RWPE2 (cell line): ENCODE measurements around the gene UBL7.

Source experiments
- ATAC-seq: fragments of 200-7000 bp; cut with Tn5 transposase; 3 replicates; pipeline ENCODE4 v1.9.1; 2021; ENCODE audit warnings: low read depth
- DNase-seq: peaks from one replicate; pipeline ENCODE4 v3.0.0-alpha.2; 2020; ENCODE audit warnings: low spot score
- H3K27ac ChIP-seq: fragments of 450-650 bp; 2 replicates; pipeline ENCODE4 v1.5.1; 2017; ENCODE audit warnings: mild to moderate bottlenecking; ENCODE audit not compliant: poor library complexity, severe bottlenecking
- H3K27me3 ChIP-seq: fragments of 250-450 bp; sonication (Bioruptor Pico); 2 replicates; pipeline ENCODE4 v1.5.1; 2021; ENCODE audit warnings: mild to moderate bottlenecking, moderate library complexity; ENCODE audit not compliant: insufficient read depth, poor library complexity, severe bottlenecking
- H3K36me3 ChIP-seq: fragments of 250-450 bp; sonication (Bioruptor Pico); 2 replicates; pipeline ENCODE4 v1.5.1; 2020; ENCODE audit warnings: low read depth, mild to moderate bottlenecking, moderate library complexity
- H3K4me1 ChIP-seq: fragments of 250-450 bp; sonication (Bioruptor Pico); 2 replicates; pipeline ENCODE4 v1.5.1; 2021; ENCODE audit warnings: mild to moderate bottlenecking, moderate library complexity; ENCODE audit not compliant: insufficient read depth, poor library complexity, severe bottlenecking
- H3K4me3 ChIP-seq: fragments of 250-450 bp; sonication (Bioruptor Pico); 2 replicates; pipeline ENCODE4 v1.5.1; 2021; ENCODE audit warnings: mild to moderate bottlenecking, moderate library complexity; ENCODE audit not compliant: severe bottlenecking
- H3K9me3 ChIP-seq: fragments of 250-450 bp; sonication (Bioruptor Pico); 2 replicates; pipeline ENCODE4 v1.5.1; 2021; ENCODE audit warnings: mild to moderate bottlenecking, moderate library complexity; ENCODE audit not compliant: severe bottlenecking
- CTCF ChIP-seq: fragments of 450-650 bp; IDR thresholded peaks from one replicate; pipeline ENCODE4 v1.5.1; 2017; ENCODE audit warnings: mild to moderate bottlenecking, moderate library complexity; ENCODE audit not compliant: poor library complexity, severe bottlenecking

UBL7 gene

GRCh38 chr15:74504418-74504817 is 43.5 kb upstream of the UBL7 start:
- Histone ChIP-seq H3K27me3 (no peaks in the 10 kb centered on the region), H3K4me3 (no peak overlapping the region), H3K9me3 (no peaks in the 10 kb centered on the region), H3K4me1 (no peaks in the 10 kb centered on the region), H3K36me3 (no peaks in the 10 kb centered on the region), H3K27ac (no peak overlapping the region)
- no peak for ATAC-seq
- no peak for TF ChIP-seq CTCF
- no peak for DNase-seq

- no peak overlapping the region for H3K4me3 ChIP-seq
- no peaks in the 10 kb centered on the region for H3K27me3 ChIP-seq
- H3K9me3 ChIP-seq, result no peaks in the 10 kb centered on the region
- H3K27ac ChIP-seq, result no peak overlapping the region
- no peak for TF ChIP-seq CTCF
- DNase-seq (no peak), ATAC-seq (no peak)
- H3K4me1 ChIP-seq, result peaks cover 7% of the 10 kb centered on the region
- no peaks in the 10 kb centered on the region for H3K36me3 ChIP-seq
Measured at GRCh38 chr15:74502301-74502700, 41.3 kb upstream of the UBL7 start.

- H3K27ac ChIP-seq, result no peak overlapping the region
- H3K36me3 ChIP-seq, result no peaks in the 10 kb centered on the region
- no peak for TF ChIP-seq CTCF
- H3K4me3 ChIP-seq, result no peak overlapping the region
- DNase-seq, result no peak
- peaks cover 13% of the 10 kb centered on the region for H3K4me1 ChIP-seq
- H3K9me3 ChIP-seq, result no peaks in the 10 kb centered on the region
- H3K27me3 ChIP-seq, result no peaks in the 10 kb centered on the region
- ATAC-seq, result no peak
Measured at GRCh38 chr15:74500401-74500800, 39.4 kb upstream of the UBL7 start.

- no peaks in the 10 kb centered on the region for H3K9me3 ChIP-seq
- ATAC-seq (no peak), DNase-seq (no peak)
- H3K27ac ChIP-seq, result no peak overlapping the region
- no peak for TF ChIP-seq CTCF
- no peaks in the 10 kb centered on the region for H3K27me3 ChIP-seq
- peaks cover 13% of the 10 kb centered on the region for H3K4me1 ChIP-seq
- H3K4me3 ChIP-seq, result no peak overlapping the region
- no peaks in the 10 kb centered on the region for H3K36me3 ChIP-seq
Measured at GRCh38 chr15:74499366-74499765, 38.4 kb upstream of the UBL7 start.

GRCh38 chr15:74497584-74497983 is 36.6 kb upstream of the UBL7 start:
- ATAC-seq, result peak; percentile 94
- no peak for DNase-seq
- H3K36me3 ChIP-seq, result no peaks in the 10 kb centered on the region

More at GRCh38 chr15:74497584-74497983, 36.6 kb upstream of the UBL7 start:
- H3K27ac ChIP-seq, result peak overlapping the region; percentile 50
- no peak overlapping the region for H3K4me3 ChIP-seq
- no peaks in the 10 kb centered on the region for H3K27me3 ChIP-seq
- no peaks in the 10 kb centered on the region for H3K9me3 ChIP-seq
- peaks cover 13% of the 10 kb centered on the region for H3K4me1 ChIP-seq
- no peak for TF ChIP-seq CTCF
